HG03095 (cell line): ENCODE data around the gene MRPS34.

Experiments used
- ATAC-seq: cut with Tn5 transposase; IDR thresholded peaks from one replicate; pipeline ENCODE4 v1.9.1; 2021; ENCODE audit warnings: moderate library complexity; ENCODE audit not compliant: unreplicated experiment

Gene MRPS34

GRCh38 chr16:1794908-1795666 is 22.2 kb upstream of the MRPS34 start:
- no peak for ATAC-seq

DNA sequence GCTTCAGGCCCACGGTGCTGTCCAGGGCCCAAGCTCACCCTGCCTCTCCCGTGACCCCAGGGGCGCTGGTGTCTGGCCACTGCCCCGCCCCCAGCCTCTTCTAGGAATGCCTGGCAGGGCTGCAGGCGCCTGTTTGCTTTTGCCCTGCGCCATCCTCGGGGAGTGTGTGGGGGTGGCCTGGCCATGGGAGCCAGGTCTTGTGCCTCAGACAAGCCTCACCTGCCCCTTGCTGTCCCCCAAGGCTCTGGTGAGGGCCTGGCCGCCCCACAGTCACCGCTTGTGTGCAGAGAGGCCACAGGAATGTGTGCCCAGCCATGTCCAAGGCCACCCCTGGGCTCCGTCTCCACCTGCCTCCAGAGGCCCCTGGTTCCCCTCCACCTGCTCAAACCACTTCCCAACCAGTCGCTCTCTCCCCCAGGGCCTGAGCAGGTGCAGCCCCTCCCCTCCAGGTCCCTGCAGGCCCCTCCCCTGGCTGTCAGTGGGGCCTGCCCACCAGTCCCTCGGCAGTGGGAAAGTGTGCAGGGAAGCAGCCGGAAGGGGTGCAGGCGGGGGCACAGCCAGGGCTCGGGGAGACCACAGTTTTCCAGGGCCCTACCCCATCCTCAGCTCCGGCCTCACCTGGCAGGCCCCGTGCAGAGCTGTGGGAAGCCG is 21.4 kb upstream of the MRPS34 start:
- ATAC-seq = no peak

DNA sequence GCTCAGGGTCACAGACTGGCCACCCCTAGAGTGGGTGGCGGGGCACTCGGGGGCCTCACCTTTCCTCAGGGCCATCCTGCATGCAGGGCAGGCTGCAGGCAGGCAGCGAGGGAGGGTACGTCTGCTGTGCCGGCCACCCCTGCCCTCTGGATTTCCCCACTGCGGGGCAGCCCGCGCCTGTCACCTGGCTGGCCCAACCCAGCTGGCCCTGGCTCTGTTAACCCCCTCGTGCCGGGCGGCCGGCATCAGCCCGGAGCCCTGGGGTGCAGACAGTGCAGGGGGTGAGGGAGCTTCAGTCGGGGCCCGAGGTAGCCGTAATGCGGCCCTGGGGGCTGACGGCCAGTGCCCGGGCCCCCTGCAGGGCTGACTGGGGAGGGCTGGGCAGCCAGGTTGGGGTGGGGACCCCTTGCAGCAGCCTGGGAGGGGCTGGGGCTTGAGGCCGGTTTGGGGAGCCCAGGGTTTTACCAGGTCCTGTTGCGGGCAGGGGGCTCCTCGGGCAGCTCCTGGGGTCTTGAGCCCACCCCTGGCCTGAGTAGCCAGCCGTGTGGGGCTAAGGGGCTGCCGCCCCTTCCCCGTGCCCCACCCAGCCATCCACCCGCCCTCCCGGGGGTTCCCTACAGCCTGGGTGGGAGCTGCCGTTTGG is 20.8 kb upstream of the MRPS34 start, which contains the start of gene IGFALS:
TSS of gene IGFALS (minus strand) at position 128 of the 643 bp plus-strand sequence. CDS start at position 75, 53 bp downstream.
- no peak for ATAC-seq

DNA sequence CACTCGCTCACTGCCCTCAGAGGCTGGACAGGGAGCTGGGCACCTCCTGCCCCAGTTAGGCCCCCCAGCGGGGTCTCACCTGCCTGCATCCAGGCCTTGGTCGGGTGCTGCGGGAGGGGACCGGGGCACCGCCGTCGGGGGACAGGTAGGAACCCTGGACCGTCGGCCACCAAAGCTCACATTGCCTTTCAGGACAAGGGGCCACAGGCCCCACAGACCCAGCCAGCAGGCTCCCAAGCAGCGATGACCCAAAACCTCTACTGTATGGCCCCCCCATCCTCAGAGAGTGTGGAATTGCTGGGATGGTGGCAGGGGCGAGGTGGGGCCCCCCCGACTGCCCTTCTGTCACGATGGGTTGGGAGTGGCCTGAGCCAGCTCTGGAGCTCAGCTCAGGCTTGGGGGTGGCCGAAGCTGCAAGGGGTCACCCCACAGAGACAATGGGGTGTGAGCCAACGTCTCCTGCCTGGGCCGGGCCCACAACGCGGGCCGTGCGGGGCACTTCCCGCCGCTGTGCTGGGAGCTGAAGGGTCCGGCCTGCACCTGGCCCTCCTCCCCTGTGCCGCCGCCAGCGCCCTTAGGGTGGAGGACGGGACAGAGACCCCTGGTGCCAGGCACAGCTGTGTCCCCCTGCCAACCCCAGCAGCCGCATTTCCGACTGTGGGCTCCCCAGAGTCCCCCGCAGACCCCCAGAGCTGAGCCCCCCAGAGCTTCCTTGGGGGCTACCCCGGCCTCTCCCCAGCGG is 20.1 kb upstream of the MRPS34 start:
- no peak for ATAC-seq

- no peak for ATAC-seq
These were observed 19.2 kb upstream of the MRPS34 start for GRCh38 chr16:1791943-1792812.

- ATAC-seq = no peak
These were observed 18.5 kb upstream of the MRPS34 start for GRCh38 chr16:1791256-1791942.

DNA sequence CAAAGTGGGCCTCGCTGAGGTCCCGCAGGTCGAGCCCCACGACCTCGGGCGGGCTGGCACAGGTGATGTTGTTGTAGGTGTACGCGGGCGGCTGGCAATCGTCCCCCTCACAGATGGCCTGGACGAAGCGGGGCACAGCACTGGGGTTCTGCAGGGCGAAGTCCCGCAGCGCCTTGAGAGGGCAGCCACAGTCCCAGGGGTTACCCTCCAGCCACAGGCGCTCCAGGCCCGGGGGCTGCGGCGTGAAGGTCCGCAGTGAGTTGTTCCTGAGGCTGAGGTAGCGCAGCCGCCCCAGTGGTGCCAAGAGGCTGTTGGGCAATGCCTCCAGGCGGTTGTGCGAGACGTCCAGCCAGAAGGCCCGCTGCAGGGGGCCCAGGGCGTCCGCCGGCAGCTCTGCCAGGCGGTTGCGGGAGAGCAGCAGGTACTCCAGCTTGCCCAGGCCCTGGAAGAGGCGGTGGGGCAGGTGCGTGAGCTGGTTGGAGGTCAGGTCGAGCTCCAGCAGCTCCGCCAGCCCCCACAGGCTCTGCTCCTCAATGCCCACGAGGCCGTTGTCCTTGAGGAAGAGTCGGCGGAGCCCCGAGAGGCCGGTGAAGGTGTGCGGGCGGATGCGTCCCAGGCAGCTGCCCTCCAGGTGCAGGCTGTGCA is 17.8 kb upstream of the MRPS34 start:
- no peak for ATAC-seq

DNA sequence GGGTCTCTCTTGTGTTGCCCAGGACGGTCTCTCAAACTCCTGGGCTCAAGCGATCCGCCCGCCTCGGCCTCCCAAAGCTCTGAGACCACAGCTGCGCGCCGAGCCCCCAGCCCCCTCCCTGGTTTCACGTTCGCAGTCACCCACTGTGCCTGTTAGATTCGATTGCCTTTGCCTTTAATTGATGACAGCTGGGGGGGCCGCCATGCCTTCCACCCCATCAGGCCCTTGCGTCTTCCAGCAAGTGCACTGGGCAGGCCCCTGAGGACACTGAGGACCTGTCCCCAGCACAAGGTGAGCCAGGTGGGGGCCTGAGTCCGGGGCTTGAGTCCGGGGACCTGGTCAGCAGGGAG is 17.3 kb upstream of the MRPS34 start:
- no peak for ATAC-seq

- no peak for ATAC-seq
These were observed 16.7 kb upstream of the MRPS34 start for GRCh38 chr16:1789643-1790045.

- ATAC-seq = no peak
These were observed 15.8 kb upstream of the MRPS34 start for GRCh38 chr16:1788708-1789100.

DNA sequence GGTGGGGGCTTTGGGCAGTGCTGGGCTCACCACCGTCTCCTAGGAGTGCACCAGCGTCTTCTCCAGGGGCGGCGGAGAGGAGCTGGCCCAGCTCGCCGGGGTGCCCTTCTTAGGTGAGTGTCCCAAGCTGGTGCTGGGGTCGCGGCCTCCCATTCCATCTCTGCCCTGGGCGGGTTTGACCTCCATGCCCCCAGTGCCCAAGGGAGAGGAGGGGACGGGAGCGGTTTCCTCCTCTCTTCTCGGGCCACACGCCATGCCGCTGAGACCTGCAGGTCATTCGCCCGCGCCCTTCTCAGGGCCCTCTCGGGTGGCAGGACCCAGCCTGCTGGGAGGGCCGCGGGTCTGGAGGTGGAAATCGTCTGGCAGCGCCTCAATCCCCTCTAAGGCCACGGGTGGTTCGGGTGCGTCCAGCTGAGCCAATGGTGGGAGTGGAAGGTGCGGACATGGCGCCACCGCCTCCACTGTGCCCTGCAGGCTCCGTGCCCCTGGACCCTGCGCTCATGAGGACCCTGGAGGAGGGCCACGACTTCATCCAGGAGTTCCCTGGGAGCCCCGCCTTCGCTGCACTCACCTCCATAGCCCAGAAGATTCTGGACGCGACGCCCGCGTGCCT is 15.3 kb upstream of the MRPS34 start:
- no peak for ATAC-seq

DNA sequence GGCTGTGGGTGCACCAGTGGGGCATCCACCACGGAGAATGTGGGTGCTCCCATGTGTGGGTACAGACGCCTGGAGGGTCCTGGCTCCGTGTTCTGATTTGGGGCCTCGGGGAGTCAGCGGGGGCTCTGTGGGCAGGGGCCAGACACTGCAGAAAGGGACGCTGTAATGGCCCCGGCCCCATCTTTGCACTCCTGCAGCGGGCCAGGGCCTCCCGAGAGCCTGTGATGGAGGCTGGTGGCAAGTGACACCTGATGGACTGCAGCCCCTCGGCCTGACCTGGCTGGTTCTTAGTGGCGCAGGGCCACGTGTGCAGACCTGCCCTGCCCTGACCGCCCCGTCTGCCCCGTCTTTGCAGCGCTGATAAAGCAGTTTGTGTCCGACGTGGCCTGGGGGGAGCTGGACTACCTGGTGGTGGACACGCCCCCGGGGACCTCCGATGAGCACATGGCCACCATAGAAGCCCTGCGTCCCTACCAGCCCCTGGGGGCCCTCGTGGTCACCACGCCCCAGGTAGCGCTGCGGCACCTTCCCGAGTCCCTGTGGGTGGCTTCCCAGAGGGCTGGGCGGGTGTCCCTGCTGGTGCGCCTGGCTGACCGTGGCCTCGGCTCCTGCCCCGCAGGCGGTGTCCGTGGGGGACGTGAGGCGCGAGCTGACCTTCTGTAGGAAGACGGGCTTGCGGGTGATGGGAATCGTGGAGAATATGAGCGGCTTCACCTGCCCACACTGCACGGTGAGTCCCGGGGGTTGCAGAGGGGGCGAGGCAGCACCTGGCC is 14.6 kb upstream of the MRPS34 start:
- ATAC-seq = no peak

- no peak for ATAC-seq
These were observed 14.1 kb upstream of the MRPS34 start for GRCh38 chr16:1787056-1787321.

DNA sequence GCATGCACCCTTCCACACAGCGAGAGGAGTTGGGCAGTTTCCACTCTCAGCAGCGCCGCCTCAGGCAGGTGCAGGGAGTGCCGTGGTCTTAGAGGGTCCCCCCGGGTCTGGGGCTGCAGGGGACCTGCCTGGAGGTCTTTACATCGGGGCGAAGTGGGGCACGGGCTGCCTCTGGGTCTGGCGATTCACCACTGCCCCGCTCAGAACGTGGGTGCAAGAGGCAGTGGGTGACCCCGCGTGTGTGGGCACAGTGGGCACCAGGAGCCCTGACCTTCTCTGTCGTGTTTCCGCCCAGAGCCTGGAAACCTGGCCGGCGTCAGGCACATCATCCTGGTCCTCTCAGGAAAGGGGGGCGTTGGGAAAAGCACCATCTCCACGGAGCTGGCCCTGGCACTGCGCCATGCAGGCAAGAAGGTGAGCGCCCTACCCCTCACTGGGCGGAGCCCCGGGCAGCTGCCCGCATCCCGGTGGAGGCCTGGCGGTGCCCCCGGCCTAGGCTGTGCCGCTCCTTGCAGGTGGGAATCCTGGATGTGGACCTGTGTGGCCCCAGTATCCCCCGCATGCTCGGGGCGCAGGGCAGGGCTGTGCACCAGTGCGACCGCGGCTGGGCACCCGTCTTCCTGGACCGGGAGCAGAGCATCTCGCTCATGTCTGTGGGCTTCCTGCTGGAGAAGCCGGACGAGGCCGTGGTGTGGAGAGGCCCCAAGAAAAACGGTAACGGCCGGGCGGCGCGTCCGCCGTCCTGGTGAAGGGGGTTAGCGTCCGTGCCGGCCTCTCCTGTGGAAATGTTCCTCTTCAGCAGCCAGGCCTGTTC is 13.5 kb upstream of the MRPS34 start:
- no peak for ATAC-seq

DNA sequence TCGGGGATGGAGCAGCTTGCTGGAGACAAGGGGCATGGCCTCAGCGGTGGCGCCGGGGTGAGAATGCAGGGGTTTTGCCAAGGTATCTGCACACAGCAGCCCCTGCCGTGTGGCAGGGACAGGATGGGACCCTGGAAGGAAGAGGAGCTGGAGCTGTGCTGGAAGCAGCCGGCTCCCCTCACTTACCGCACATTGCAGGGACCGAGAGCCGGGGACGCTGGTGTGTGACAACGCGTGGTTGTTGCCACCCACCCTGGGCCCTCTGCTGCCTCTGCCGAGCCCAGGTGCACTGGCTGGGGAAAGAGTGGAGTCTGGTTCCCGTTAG is 12.9 kb upstream of the MRPS34 start:
- no peak for ATAC-seq

DNA sequence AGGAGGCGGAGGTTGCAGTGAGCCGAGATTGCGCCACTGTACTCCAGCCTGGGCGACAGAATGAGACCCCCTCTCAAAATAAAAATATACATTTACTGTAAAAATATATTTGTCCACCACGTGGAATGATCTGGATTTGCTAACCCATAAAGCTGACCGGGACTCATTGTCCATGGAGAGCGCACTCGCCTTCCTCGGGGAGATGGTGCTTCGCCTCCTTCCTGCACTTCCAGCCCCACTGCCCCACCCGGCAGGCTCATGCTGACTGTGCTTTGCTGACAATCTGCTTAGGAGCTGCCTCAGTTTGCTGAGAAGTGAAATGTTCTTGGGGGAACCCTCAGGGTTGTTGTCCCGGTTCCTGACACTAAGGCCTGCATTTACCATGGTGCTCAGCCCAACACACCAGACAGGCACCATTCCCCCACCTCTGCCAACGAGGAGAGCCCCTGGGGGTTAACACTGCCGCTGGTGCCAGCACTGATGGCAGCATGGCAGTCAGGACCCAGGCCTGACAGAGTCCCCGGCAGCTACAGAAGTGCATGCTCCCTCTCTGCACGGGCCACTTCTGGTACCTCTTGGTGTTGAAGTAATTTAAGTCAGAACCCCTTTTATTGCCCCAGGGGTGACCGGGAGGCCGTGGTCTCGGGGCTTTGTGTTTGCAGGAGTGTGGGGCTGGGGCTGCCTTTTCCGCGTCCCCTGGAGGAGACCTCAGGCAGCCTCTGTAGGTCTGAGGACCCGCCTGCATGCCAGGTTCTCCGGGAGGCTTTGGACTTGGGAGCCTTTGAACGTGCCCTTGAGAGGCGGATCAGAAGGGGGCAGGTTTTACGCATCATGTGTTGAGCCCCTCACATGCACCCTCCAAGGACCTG is 12.3 kb upstream of the MRPS34 start:
- no peak for ATAC-seq
